Mammary epithelial cell (primary cell): ENCODE results near the gene MICU2.

ENCODE experiments used
- EZH2 ChIP-seq: IDR thresholded peaks from 2 replicates; pipeline ENCODE4 v1.6.1; 2012; ENCODE audit warnings: low read length, inconsistent platforms, borderline replicate concordance
- TF ChIP-seq, protein P1 (sequence below), 2 donors: IDR thresholded peaks in 1 of 2; conservative IDR thresholded peaks in 1 of 2; 2 replicates each; pipeline ENCODE4 v1.5.1; 2011 to 2012; ENCODE audit warnings: inconsistent platforms in 2 of 2, low read length in 2 of 2, mild to moderate bottlenecking in 2 of 2, control low read depth in 1 of 2, low read depth in 1 of 2; ENCODE audit not compliant: insufficient read depth in 1 of 2; ENCODE audit errors: extremely low read depth in 1 of 2

DNA sequence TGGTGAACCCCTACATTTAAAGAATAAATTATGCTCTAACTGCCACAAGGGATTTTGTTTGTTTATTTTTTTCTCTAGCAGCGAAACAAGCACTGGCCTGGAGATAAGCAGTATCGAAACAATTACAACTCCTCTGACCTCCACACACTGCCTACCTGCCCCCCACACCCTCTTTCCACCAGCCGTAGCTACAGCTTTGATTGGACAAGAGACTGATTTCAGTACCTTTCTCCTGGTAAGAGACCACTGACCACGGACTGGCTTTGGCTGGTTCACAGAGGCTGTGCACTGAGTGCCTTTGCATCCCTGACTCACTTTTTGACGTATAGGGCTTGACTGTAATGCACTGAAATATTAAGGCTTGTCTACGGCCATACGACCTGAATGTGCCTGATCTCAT lies 137.4 kb downstream of the MICU2 start:
- TF ChIP-seq, protein P1, sequence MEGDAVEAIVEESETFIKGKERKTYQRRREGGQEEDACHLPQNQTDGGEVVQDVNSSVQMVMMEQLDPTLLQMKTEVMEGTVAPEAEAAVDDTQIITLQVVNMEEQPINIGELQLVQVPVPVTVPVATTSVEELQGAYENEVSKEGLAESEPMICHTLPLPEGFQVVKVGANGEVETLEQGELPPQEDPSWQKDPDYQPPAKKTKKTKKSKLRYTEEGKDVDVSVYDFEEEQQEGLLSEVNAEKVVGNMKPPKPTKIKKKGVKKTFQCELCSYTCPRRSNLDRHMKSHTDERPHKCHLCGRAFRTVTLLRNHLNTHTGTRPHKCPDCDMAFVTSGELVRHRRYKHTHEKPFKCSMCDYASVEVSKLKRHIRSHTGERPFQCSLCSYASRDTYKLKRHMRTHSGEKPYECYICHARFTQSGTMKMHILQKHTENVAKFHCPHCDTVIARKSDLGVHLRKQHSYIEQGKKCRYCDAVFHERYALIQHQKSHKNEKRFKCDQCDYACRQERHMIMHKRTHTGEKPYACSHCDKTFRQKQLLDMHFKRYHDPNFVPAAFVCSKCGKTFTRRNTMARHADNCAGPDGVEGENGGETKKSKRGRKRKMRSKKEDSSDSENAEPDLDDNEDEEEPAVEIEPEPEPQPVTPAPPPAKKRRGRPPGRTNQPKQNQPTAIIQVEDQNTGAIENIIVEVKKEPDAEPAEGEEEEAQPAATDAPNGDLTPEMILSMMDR (conservative IDR thresholded peaks at IDR 0.05 in 1 of 2, IDR thresholded peaks at IDR 0.05 in 1 of 2; ENCODE audit: extremely low read depth in 1 of 2, insufficient read depth in 1 of 2, low read depth in 1 of 2, low read length in 2 of 2) = no peak
- no peak for TF ChIP-seq EZH2
